GM19438 (cell line): ENCODE results near the gene CARM1.

ENCODE experiments used
- ATAC-seq: cut with Tn5 transposase; IDR thresholded peaks from one replicate; pipeline ENCODE4 v1.9.1; 2021; ENCODE audit warnings: low read depth; ENCODE audit not compliant: unreplicated experiment

CARM1 gene

DNA sequence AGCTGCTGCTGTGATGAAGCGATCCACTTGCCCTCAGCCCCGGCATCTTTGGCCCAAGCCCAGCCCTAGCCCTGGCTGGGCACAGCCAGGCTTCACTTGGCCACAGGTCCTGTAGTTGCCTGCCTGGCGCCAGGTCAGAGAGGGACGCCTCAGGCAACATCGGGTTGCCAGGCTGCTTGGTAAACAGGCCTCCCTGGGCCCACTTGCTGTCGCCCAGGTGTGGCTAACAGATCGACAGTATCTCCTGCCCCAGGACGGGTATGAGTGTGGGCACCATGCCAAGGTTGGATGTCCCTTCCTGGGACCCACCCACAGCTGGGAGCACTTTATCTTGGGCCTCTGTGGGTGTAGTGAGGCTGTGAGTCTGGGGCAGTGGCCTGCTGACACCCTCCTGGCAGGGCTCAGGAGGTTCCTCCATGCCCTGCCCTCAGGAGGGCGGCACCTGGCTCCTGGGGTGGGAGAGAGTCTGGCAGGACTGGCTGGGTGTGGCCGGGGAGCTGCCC, 27.8 kb downstream of the CARM1 start:
- ATAC-seq = no peak

DNA sequence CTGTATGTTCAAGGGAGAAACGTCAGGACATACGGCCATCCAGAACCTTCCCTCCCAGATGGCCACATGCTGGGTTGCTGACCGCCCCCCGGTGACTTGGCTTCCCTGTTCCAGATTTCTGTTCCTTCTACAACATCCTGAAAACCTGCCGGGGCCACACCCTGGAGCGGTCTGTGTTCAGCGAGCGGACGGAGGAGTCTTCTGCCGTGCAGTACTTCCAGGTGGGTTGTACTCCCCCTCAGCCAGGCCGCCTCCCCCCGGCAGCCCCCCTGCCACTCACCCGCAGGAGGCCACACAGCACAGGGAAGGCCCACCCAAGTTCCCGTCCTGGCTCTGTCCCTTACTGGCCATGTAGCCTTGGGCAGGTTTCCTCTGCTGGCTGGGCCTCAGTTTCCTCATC, 36.6 kb downstream of the CARM1 start:
- ATAC-seq = no peak

DNA sequence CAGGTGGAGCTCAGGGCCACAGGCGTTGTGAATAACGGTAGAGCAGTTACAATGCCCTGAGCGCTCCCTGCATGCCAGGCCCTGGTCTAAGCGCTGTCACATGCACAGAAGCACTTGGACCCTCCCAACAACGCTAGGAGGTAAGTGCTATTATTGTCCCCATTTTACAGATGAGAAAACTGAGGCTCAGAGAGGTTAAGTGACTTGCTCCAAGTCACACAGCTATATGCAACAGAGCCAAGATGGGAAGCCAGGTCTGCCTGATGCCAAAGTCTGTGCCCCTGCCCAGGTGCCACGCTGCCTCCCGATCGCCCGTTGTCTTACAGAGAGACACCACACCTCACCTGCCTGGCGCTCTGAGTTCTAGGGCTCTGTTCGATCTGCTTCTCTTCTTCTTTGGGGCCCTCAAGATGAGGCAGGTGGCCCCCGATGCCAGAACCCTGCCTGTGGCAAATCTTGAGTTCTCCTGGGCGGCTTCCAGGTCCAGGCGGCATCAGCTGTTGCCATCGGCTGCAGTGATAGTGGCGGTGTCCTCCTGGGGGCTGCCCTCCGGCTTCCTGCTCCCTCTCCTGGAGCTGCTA, 37.1 kb downstream of the CARM1 start:
- ATAC-seq = no peak

DNA sequence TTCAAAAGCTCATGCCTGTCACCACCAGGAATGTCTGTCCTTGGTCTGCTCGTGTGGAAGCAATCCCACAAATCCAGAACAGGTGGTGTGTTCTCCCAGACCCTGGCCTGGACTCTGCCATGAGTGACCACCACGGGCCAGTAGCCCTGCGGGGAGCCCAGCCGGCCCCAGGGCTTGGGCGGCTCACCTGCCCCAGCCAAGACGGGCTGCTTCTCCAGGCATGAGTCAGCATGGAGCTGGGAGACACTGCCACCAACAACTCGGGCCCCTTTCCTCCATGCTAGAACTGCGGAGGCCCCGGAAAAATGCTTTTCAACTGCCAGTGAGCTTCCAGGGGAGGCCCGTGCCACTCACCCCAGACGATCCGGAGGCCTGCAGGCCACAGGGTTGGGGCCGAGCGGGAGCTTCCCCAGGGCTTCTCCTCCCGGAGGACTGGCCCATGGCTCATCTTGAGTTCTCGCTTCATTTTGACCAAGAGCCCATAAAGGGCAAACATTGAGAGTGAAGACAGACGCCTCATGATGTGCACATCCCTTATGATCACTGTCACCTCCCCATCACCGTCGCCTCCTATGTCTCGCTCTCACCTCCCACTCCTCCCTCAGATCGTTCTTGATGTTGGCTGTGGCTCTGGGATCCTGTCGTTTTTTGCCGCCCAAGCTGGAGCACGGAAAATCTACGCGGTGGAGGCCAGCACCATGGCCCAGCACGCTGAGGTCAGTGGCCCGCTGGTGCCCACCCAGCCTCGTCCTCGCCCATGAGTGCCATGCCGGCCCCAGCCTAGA, 40.4 kb downstream of the CARM1 start:
- ATAC-seq = no peak

DNA sequence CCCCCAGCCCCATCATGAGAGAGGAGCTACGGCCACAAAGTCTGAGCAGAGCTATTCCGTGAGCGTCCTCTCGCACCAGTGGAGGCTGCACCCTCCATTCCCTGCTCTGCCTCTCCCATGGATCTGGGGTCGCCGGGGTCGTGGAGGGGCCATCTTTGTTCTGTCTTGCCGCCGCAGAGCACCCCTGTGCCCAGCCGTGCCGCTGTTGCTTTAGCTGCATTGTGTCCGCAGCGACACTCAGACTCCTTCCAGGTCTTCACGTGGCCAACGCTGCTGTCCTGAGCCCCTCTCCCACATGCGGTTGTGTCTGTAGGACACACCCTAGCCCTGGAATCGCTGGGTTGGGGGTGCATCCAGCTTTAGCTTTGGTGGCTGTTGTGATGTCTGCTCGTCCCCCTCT, 41.3 kb downstream of the CARM1 start:
- ATAC-seq = no peak

DNA sequence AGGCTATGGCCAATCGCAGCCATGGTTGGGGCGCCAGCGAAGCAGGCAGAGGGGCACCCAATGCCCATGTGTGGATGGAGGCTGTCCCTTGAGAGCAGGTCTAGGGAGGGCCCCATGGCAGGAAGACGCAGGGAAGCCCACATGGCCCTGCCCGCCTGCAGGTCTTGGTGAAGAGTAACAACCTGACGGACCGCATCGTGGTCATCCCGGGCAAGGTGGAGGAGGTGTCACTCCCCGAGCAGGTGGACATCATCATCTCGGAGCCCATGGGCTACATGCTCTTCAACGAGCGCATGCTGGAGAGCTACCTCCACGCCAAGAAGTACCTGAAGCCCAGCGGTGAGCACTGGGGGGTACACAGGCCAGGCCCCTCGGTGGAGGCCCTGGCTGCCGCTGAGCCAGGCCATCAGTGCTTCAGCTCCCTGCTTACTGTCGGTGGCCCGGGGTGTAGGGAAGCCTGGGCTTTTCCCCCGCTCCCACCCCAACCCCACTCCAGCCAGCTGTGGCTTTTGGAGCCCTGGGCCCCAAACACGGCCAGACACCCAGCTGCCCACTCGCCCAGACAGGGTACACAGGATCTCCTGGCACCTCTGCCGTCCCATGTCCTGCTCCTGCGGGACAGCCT, 42.5 kb downstream of the CARM1 start:
- no peak for ATAC-seq

DNA sequence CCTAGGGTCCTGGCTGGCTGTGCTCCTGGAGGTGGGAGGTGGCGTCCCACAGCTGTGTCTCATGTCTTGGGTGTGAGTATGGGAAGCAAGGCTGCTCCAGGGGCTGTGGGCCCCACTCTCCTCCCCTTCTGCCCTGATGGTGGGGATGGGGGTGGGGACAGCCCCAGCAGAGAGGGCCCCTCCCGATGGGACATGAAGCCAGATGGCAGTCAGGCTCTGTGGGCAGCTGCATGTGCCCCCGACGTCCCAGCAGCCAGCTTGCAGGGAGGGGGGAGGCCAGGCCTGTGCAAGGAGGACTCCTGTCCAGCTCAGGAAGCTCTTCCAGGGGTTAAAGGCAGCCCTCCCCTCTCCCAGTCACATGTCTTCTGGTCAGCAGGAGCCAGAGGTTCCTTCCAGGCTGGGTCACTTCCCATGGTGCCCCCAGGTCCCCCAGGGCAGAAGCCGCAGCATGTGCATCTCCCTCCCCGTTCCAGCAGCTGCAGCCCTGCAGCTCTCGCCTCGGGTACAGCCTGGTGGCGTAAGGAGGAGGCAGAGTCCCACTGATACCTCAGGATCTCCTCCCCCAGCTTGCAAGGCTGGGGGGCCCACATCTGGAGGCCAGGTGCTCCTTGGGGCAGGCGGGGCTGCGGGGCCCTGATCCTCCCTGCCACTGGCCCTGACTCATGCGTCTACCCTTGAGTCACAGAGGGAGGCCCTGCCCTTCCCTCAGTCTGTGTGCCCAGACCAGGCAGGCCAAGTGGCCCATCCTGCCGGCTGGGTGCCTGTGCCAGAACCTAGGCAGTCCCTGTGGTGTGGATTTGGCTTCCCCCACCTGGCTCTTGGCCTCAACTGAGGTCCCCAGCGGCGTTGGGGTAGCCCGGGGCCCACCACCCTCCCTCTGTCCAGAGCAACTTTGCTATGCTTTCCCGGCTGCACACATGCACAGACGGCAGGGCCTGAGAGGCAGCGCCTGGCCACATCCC, 44.1 kb downstream of the CARM1 start:
- no peak for ATAC-seq

DNA sequence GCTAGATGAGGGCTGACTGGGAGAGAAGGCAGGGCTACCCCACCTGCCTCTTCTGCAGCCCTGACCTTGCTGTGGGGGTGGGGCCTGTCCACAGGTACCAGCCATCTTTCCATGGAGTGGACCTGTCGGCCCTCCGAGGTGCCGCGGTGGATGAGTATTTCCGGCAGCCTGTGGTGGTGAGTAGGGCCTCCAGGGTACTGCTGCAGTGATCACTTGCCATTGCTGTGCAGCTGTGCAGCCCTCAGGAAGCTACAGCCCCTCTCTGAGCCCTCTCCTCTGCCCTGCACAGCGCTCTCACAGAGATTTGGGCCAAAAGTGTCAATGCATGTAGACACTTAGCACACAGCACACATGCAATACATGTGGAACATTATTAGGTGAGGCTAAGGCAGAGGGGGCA, 45.2 kb downstream of the CARM1 start:
- ATAC-seq = no peak

DNA sequence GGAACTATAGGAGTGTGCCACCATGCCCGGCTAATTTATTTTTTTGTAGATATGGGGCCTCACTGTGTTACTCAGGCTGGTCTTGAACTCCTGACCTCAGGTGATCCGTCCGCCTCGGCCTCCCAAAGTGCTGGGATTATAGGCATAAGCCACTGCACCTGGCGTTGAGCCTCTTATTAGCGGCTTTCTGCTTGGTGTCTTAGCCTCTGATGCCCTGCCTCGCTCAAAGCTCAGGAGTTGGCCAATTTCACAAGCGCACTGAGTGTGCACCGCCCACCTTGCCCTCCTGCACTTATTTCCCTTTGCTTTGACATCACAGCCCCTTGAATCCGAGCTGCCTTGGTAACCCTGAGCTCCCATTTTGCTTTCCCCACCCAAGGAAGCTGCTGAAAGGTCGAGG, 47.0 kb downstream of the CARM1 start:
- no peak for ATAC-seq

DNA sequence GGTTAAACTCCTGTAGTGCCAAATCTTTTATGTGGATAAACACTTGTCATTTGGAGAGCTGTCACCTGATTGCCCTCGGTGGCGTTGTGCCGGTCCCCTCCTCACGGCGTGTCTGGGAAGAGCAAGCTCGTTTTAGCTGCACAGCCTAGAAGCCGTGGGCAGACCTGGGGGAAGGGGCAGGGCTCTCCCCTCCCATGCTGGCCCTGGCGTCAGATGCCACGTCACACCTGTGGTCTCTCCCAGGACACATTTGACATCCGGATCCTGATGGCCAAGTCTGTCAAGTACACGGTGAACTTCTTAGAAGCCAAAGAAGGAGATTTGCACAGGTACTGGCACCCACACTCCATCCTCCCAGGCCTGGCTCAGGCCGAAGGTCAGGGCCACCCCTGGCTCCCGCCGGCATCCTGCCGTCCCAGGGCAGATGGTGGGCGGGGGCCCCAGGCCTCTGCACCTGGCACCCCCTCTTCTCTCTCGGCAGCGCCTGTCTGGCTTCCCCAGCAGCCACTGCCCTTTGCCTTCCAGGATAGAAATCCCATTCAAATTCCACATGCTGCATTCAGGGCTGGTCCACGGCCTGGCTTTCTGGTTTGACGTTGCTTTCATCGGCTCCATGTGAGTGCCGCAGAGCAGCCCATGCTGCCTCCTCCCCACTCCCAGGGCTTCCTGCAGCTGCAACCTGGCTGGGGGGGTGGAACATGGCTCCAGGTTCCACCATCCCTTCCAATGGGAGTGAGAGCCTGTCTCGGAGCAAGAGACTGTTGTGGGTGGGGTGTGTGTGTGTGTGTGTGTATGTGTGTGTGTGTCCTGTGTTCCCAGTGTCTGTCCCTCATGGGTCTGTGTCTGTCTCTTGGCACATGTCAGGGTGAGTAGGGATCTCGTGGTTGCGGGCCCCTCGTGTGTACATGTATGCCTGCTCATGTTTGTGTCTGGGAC, 48.3 kb downstream of the CARM1 start:
- ATAC-seq = no peak

DNA sequence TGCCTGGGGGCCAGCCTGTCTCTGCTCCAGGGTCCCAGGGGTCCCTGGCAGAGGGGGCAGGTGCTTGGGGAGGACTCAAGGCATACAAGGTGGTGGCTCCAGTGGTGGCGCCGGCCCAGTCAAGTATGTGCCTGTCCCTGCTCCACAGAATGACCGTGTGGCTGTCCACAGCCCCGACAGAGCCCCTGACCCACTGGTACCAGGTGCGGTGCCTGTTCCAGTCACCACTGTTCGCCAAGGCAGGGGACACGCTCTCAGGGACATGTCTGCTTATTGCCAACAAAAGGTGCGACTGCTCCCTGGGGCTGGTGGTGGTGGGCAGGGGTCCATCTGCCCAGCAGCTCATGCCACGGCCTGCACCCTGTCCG, 48.9 kb downstream of the CARM1 start:
- no peak for ATAC-seq

DNA sequence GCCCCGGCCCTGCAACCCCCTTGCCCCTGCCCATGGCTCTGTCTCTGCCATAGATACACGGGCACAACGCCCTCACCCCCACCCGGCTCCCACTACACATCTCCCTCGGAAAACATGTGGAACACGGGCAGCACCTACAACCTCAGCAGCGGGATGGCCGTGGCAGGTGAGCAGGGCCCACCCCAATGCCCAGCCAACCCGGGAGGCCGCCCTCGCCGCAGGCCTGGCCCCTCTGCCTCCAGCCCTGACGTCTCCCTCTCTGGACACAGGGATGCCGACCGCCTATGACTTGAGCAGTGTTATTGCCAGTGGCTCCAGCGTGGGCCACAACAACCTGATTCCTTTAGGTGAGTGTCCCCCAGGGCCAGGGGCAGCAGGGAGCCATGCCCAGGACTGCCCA, 49.4 kb downstream of the CARM1 start:
- no peak for ATAC-seq

DNA sequence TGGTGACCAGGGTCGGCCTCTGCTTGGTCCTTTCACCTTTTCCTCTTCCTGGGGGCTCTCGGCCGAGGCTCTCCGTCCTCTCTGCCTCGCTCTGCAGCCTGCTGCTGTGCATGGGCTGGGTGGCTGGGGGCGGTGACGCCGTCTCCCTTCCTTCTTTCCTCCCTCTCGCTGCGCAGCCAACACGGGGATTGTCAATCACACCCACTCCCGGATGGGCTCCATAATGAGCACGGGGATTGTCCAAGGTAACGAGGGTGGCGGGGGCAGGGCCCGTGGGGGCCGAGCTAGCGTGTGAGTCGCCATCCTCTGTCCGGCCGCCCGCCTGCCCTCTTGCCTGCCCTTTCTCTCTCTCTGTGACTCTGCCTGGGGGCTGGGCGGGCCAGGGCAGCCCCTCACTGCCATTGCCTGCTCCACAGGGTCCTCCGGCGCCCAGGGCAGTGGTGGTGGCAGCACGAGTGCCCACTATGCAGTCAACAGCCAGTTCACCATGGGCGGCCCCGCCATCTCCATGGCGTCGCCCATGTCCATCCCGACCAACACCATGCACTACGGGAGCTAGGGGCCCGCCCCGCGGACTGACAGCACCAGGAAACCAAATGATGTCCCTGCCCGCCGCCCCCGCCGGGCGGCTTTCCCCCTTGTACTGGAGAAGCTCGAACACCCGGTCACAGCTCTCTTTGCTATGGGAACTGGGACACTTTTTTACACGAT, 50.0 kb downstream of the CARM1 start:
- no peak for ATAC-seq

DNA sequence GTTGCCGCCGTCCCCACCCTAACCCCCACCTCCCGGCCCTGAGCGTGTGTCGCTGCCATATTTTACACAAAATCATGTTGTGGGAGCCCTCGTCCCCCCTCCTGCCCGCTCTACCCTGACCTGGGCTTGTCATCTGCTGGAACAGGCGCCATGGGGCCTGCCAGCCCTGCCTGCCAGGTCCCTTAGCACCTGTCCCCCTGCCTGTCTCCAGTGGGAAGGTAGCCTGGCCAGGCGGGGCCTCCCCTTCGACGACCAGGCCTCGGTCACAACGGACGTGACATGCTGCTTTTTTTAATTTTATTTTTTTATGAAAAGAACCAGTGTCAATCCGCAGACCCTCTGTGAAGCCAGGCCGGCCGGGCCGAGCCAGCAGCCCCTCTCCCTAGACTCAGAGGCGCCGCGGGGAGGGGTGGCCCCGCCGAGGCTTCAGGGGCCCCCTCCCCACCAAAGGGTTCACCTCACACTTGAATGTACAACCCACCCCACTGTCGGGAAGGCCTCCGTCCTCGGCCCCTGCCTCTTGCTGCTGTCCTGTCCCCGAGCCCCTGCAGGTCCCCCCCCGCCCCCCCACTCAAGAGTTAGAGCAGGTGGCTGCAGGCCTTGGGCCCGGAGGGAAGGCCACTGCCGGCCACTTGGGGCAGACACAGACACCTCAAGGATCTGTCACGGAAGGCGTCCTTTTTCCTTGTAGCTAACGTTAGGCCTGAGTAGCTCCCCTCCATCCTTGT, 50.7 kb downstream of the CARM1 start:
- ATAC-seq = no peak

DNA sequence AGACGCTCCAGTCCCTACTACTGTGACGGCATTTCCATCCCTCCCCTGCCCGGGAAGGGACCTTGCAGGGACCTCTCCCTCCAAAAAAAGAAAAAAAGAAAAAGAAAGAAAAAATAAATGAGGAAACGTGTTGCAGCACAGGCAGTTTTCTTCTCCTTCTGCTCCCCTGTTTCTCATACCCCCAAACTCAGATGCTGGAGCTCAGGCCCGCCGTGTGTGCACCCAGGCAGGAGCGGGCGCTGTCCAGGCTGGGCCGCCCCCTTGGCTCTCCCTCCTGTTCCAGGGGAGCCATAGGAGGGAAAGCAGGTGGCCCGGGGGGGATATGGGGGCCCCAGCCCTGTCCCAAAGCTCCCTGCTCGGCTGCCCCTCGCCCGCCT, 51.3 kb downstream of the CARM1 start:
- ATAC-seq = no peak

DNA sequence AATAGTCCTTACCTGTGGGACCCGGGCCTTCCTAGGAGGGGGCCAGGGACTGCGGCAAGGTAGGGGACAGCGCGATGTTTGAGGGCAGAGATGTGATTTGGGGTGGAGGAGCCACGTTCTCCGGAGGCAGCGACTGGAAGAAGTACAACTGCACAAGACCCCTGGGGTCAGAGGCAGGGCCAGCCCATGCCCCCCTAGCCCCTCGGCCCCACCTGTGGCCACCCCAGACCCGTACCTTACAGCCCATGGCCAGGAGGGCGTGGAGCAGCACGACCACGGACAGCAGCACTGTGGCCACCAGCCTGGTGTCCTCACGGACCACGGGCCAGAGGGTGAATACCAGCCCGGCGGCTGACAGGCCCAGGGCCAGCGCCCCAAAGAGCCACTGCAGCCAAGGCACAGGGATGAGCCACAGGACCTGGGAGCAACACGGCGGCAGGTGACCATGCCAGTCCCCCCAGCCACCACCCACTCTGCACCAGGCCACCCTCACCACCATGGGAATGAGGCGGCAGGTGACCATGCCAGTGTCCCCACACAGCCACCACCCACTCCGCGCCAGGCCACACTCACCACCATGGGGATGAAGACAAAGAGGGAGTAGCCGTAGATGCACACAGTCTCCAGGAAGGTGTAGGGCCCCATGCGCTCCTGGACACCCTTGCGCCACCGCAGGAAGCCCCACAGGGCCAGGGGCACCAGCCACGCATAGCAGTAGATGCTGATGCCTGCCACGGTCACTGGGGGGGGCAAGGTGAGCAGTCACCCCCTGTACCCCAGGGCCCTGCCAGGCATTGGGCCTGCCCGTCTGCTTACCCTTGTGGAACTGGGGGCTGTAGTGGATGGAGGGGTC, 52.1 kb downstream of the CARM1 start:
- ATAC-seq = no peak

DNA sequence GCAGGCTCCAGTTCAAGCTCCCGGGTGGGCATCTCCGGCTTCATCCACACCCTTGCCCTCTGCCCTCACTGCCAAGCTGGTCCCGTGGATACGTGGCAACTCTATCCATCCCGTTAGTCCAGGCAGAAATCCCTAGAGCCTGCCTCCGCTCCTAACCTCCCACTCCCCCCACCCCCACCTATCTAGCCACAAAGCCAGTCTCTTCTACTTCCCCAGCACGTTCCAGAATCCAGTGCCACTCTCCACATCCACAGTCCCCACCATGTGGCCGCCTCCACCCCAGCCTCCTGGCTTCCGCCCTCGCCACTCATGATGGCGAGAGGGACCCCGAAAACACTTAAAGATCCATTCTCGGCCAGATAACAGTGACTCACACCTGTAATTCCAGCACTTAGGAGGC, 53.2 kb downstream of the CARM1 start:
- no peak for ATAC-seq
